NK-92 (cell line): ENCODE results near the gene DCTN2.
A peak's percentile ranks its signal among the peaks of the same experiment; 100 is the strongest.

Experiments
- DNase-seq: peaks from one replicate; lab custom pipeline; 2025; ENCODE audit not compliant: unreplicated experiment; lab: John Stamatoyannopoulos, UW

The DCTN2 gene

GRCh38 chr12:57491393-57492280 is 55.4 kb downstream of the DCTN2 start:
- no peak for DNase-seq

- DNase-seq: no peak
These were observed 56.9 kb downstream of the DCTN2 start for GRCh38 chr12:57490126-57490525.

GRCh38 chr12:57489157-57489641 is 57.8 kb downstream of the DCTN2 start:
- no peak for DNase-seq

GRCh38 chr12:57488402-57489156 is 58.4 kb downstream of the DCTN2 start:
- no peak for DNase-seq

- peak; percentile 43 for DNase-seq
These were observed 59.2 kb downstream of the DCTN2 start, which contains the start of gene MARS1 for GRCh38 chr12:57487597-57488401. Gene MARS1 (plus strand): TSS chr12:57488068. CDS start chr12:57488091, 23 bp downstream.

GRCh38 chr12:57487055-57487596 is 59.9 kb downstream of the DCTN2 start:
- DNase-seq: no peak

- no peak for DNase-seq
These were observed 61.3 kb downstream of the DCTN2 start for GRCh38 chr12:57485695-57486094.

GRCh38 chr12:57483466-57483865 is 63.5 kb downstream of the DCTN2 start:
- DNase-seq: no peak

- DNase-seq: no peak
These were observed 65.3 kb downstream of the DCTN2 start for GRCh38 chr12:57481671-57482070.
